Right hindlimb (tissue), 1 donor: ENCODE results near the gene CELA2A.
"Not testable (repeated sequence)": the region's sequence is repeated elsewhere in the genome, so short reads cannot be mapped to it uniquely, and the experiment has no call there.

ENCODE experiments used
- DNase-seq: peaks from one replicate; pipeline ENCODE4 v3.0.0-alpha.2; 2018

CELA2A gene

GRCh38 chr1:15469821-15470448 lies 13.4 kb downstream of the CELA2A start:
- DNase-seq = peak; percentile 88

DNA sequence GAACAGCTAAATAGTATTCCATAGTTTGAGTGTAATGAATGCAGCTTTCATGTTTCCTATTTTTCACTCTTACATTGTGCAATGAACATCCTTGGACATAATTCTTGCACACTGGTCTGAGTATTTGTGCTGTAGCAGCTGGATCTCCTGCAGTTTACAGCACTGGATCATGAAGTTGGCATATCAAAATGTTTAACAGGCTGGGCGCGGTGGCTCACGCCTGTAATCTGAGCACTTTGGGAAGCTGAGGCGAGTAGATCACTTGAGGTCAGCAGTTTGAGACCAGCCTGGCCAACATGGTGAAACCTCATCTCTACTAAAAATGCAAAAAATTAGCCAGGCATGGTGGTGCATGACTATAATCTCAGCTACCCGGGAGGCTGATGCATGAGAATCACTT lies 14.5 kb downstream of the CELA2A start:
- DNase-seq = not testable (repeated sequence)

DNA sequence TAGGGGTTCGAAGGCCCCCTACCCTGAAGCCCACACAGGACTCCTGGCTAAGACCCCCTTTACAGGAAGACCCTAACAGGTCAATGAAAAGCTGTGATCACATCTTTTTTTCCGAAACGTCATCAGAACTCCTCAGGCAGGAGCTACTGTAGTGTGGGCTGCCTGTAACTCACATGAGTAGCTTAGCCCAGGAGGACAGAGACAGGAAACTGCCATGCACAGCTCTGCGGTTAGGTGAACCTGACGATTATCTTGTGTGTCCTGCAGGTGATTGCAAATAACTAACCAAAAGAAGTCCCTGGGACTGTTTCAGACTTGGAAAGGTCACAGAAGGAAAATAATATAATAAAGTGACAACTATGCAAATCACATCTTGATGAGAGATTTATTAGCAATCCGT lies 15.2 kb downstream of the CELA2A start:
- not testable (repeated sequence) for DNase-seq

- DNase-seq = no peak
Measured at GRCh38 chr1:15472587-15472986, 16.1 kb downstream of the CELA2A start.

- no peak for DNase-seq
Measured at GRCh38 chr1:15475752-15476314, 19.3 kb downstream of the CELA2A start, which contains the start of gene CELA2B. Gene CELA2B (plus strand): TSS chr1:15476104. CDS start chr1:15476126, 22 bp downstream.

GRCh38 chr1:15476927-15477326 lies 20.4 kb downstream of the CELA2A start:
- no peak for DNase-seq

- no peak for DNase-seq
Measured at GRCh38 chr1:15477646-15478212, 21.2 kb downstream of the CELA2A start.

GRCh38 chr1:15479654-15480347 lies 23.3 kb downstream of the CELA2A start:
- no peak for DNase-seq

- not testable (repeated sequence) for DNase-seq
Measured at GRCh38 chr1:15482455-15482854, 25.9 kb downstream of the CELA2A start.

DNA sequence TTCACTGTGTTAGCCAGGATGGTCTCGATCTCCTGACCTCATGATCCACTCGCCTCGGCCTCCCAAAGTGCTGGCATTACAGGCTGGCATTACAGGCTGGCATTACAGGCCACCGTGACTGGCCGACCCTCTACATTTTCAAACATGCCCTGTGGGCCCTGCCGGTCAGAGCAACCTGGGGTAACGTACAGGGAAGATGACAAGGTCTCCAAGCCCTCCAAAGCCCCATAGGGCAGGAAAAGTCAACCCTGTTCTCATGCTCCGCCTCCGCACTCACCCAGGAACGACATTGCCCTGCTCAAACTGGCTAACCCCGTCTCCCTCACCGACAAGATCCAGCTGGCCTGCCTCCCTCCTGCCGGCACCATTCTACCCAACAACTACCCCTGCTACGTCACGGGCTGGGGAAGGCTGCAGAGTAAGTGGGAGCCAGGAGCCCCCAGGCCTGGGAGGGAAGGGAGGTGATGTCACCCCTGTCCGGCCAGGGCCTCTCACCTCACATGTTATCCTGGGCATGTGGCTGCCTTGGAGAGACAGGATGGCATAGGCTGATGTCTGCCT lies 26.5 kb downstream of the CELA2A start:
- DNase-seq = not testable (repeated sequence)

- DNase-seq = no peak
Measured at GRCh38 chr1:15483971-15484370, 27.4 kb downstream of the CELA2A start.

- not testable (repeated sequence) for DNase-seq
Measured at GRCh38 chr1:15484443-15484842, 27.9 kb downstream of the CELA2A start.

- no peak for DNase-seq
Measured at GRCh38 chr1:15485636-15486035, 29.1 kb downstream of the CELA2A start.

- DNase-seq = not testable (repeated sequence)
Measured at GRCh38 chr1:15486844-15487610, 30.5 kb downstream of the CELA2A start.

GRCh38 chr1:15488371-15488770 lies 31.8 kb downstream of the CELA2A start:
- no peak for DNase-seq

DNA sequence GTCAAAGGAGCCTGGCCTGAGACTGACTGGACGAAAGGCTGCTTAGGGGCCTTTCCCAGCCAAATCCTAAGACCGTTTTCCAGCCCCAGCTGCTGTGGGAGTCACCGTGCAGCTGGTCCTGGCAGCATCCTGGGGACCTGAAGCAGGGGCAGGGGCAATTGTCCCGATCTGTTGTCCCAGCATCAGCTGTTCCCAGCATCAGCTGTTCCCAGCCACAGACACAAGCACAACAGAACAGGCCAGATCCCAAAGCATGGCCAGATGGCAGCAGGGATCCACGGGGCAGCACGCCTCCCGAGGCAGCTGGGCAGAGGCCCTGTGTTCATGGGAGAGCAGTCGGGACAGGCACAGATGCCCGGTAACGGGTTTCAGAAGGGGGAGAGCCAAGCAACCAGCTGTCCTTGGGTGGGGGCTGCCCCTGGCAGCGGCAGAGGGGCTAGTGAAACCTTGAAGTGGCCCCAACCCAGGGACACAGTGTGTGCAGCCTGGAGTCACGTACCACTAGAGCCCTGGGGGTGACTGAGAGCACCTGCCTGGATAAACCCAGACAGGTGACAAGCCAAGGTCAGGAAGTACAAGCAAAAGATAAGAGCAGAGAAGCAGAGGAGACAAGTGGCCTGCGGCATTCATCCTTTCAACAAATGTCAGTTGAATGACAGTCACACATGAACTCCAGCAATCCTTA lies 32.7 kb downstream of the CELA2A start:
- DNase-seq = peak; percentile 91

DNA sequence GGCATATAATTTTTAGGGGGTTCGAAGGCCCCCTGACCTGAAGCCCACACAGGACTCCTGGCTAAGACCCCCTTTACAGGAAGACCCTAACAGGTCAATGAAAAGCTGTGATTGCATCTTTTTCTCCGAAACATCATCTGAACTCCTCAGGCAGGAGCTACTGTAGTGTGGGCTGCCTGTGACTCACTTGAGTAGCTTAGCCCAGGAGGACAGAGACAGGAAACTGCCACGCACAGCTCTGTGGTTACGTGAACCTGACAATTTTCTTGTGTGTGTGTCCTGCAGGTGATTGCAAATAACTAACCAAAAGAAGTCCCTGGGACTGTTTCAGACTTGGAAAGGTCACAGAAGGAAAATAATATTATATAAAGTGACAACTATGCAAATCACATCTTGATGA lies 34.5 kb downstream of the CELA2A start:
- not testable (repeated sequence) for DNase-seq

- no peak for DNase-seq
Measured at GRCh38 chr1:15492596-15492995, 36.1 kb downstream of the CELA2A start.

GRCh38 chr1:15493869-15494390 lies 37.4 kb downstream of the CELA2A start:
- no peak for DNase-seq

DNA sequence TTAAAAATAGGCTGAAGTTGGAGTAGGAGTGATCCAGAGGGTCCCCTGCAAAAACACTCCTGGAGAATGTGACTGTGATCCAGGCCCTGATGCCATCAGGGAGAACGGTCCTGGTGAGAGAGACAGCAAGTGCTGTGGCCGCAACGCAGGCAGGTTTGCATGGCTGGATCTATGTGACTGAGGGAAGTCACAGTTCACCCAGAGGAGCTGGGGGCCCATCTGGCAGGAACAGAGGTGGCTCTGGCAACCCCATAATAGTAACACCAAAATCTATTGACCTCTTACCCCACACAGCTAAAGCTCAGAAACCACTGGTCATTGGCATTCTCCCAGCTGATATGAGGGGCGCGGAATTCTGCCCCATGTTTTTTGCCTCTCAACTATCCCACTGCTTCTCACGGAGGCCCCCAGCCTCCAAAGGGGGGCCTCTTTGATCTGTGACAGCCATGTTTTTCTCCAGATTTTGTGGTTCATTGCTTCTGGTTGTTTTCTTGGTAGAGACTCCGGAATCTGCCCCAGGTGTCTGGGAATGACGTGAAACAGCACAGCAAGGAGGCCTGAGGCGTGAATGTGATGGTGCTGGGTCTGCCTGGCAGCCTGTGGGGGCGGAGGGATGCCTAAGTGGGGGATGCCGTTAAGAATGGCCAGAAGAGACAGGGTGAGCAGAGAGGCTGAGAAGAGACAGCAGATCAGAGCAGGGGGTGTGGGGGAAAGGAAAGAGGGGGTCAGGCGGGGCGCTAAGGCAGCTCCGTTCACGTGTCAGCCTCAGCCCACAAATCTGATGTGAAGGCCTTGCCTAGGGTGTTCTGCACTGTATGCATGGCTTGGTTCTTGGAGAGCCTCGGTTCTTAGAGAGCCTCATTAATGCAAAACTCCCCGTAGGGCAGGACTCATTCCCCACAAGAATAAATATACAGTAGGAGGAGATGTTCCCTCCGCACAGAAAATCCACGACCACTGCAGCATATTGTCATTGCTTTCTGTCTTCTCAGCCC lies 43.9 kb downstream of the CELA2A start:
- DNase-seq = no peak
